ENCODE results near the gene EPS8L1.

GRCh38 chr19:55067869-55068268, 7.8 kb upstream of the EPS8L1 start:
- TF ChIP-seq TAF1 (IDR thresholded peaks at IDR 0.05; ENCODE audit: low read depth) (no peak), YY1 (IDR thresholded peaks at IDR 0.05; ENCODE audit: low read depth) (no peak), MAX (IDR thresholded peaks at IDR 0.05) (no peak), REST (IDR thresholded peaks at IDR 0.05; ENCODE audit: low read depth) (no peak), RAD21 (IDR thresholded peaks at IDR 0.05; ENCODE audit: low read depth) (no peak), TCF12 (IDR thresholded peaks at IDR 0.05; ENCODE audit: low read depth) (no peak), CEBPB (IDR thresholded peaks at IDR 0.05) (no peak), FOXM1 (IDR thresholded peaks at IDR 0.05; ENCODE audit: borderline replicate concordance, low read depth) (no peak), EGR1 (IDR thresholded peaks at IDR 0.05) (no peak), TEAD4 (IDR thresholded peaks at IDR 0.05) (no peak)

Data from Ishikawa (cell line).